HG03097 (cell line): ENCODE data around the gene MGRN1.

Experiments used
- ATAC-seq: cut with Tn5 transposase; IDR thresholded peaks from one replicate; pipeline ENCODE4 v1.9.1; 2021; ENCODE audit not compliant: unreplicated experiment, low FRiP score

Gene MGRN1

DNA sequence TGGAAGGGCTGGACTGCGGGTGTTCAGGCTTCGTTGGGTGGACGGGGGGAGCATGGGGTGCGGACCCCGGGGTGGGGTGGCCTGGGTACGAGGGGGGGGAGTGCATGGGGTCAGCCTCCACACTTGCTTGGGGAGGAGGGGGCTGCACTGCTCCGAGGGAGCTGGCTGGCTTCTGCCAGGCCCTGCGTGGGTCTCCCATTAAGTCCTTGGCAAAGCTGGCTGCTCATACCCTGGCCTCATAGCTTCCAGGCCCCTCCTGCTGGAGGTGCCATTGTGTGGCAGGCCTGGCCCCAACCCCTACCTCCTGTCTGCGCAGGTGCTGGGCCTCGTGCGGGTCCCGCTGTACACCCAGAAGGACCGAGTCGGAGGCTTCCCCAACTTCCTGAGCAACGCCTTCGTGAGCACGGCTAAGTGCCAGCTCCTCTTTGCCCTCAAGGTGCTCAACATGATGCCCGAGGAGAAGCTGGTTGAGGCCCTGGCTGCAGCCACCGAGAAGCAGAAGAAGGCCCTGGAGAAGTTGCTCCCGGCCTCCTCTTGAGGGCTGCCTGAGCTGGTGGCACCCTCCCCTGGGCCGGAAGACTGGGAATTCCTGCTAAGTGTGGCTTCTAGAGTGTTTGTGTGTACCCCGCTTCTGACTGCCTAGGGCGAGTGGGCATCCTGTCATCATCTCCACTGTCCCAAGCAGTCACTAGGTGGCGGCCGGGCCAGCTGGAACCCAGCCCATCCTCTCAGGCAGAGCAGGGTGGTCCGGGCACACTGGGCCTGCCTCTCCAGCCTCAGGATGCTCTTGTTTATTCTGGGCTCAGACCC lies 70.2 kb downstream of the MGRN1 start:
- no peak for ATAC-seq

- no peak for ATAC-seq
Observed at GRCh38 chr16:4695473-4696171, 71.0 kb downstream of the MGRN1 start.

GRCh38 chr16:4696172-4696904 lies 71.7 kb downstream of the MGRN1 start:
- no peak for ATAC-seq

DNA sequence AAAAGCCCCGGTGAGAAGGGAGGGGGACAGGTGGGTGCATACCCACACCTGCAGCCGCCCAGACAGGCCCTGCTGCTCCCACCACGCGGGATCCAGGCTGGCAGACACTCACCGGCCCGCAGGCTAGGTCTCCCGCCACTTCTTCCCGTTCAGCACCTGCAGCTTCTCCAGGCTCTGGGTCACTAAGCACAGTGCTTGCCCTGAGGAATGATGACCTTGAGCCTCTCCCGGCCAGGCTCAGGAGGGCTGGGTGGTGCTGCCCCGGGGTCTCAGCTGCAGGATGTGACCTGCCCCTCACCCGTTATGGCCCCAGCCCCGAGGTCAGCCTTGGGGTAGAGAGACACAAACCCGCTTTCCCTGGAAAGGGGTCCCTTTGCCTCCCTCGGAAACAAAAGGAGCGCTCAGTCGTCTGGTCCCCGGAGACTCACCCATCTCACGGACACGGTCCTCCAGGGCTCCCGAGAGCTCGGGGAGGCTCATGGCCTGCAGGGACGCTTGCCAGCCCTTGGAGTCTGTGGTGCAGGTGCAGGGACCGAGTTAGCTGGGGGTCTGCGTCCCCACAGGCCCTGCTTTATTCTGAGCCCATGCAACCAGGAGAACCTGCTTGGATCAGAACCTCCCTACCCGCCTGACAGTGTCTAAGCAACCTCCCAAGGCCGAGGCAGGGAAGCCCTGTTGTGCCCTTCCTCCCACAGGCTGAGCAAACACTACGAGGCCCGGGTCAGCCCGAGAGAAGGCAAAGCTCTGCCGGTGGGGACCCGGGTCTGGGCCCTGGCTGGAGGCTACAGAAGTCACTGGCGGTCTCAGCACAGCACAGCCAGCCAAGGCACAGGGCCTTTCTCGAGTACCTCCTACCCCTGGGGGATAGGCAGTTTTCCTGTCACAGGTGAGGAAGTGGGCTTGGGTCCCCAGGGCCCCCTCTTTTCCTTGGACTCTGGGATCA lies 72.5 kb downstream of the MGRN1 start:
- no peak for ATAC-seq

DNA sequence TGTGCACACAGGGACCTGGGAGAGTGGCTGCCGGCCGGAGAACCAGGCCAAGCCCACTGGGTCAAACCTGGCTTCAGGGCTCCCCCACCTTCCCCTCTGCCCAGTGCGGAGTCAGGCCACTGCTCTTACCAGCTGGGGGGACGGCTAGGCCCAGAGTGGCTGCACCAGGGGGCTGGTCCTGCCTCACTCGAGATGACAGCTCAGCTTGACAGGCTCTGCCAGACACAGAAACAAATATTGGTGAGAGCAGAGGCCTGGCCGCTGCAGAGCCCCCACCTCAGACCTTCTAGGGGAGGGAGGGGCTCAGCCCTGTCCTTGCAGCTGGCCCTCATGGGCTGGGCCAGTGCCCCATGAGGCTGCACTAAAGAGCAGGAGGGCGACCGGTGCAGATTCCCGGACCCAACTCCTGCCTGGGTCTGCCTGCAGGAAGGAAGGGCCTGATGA lies 73.2 kb downstream of the MGRN1 start:
- no peak for ATAC-seq

- no peak for ATAC-seq
Observed at GRCh38 chr16:4698321-4699045, 73.9 kb downstream of the MGRN1 start.

DNA sequence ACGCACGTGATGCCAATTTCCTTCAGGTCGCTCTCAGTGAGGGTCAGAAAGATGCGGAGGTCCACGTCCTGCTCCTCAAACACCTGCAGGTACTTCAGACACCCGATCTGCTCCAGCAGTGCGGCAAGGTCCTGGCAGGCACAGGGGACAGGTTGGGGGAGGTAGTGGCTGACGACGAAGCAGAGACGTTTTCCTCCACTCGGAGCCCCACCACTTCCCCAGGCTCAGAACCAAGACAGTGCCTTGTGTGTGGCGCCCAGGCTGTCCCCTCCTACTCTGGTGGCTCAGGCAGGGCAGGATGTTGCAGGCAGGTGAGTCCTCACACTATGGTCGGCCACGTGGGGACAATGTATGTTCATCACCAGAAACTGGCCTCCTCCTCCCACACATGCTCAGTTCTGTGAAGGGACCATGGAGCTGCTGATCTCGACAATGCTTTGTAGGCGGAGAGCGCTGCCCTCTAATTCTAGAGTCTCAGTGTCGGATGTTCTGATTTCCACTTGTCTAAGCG lies 74.5 kb downstream of the MGRN1 start:
- no peak for ATAC-seq

- no peak for ATAC-seq
Observed at GRCh38 chr16:4700380-4700996, 75.9 kb downstream of the MGRN1 start.

DNA sequence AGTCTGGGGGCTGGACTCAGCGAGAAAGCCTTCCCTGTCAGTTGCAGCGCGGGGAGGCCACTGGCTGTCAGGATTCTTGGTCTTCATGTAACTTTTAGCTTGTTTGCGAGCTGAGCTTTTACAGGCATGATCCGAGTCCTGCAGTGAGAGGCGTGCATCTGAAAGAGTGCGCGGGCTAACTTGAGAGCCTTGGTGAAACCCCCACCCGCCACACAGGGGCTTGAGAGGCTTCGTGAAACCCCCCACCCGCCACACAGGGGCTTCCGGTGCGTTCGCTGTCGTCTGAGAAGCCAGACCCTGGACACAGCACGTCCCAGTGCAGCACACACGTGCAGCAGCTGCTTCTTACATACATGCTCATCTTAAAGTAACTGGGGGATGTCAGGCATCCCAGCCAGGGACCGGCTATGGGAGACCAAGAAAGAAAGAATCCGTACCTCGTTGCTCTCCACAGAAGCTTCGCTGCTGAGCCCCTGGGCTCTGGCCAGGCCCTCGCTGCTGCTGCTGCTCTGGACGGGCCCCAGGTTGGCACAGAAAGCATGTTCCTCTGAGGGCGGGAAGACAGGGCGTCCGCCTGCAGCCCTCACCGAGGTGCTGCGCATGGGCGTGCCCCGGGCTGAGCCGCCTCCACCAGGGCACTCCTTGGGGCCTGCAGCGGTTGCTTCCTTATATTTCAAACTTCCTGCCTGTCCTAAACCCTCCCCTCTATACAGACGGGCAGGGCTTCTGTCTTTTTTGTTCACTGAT lies 76.5 kb downstream of the MGRN1 start:
- ATAC-seq = no peak

DNA sequence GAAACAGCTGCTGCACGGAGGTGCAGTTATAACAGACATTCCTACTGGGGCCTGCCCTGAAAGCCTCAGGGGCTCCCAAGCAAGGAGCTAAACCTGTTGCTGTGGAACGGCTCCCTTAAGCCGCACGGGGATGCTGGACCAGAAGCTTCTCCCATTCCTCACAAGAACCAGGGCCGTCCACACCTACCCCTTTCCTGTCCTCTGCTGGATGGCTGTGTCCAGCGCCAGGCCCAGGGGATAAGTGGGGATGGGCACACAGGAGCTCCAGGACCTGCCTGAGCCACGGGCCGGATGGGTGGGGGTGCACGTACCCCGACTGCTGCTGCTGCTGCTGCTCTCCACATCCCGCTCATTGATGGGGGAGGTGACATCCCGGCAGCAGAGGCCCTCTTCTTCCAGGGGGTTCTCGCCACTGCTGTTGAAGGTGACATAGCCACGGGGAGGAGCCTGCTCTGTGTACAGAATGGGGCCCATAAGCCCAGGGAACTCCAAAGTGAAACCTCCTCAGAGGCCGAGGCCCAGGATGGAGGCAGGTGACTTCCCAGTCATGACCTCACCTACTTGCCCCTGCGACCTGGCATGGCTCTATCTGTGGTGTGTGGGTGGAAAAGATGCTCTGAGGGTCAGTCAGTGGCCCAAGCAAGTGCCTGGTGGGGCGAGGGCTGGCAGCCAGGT lies 77.3 kb downstream of the MGRN1 start:
- no peak for ATAC-seq

GRCh38 chr16:4702466-4702808 lies 77.8 kb downstream of the MGRN1 start:
- no peak for ATAC-seq

GRCh38 chr16:4703906-4704305 lies 79.3 kb downstream of the MGRN1 start:
- ATAC-seq = no peak

DNA sequence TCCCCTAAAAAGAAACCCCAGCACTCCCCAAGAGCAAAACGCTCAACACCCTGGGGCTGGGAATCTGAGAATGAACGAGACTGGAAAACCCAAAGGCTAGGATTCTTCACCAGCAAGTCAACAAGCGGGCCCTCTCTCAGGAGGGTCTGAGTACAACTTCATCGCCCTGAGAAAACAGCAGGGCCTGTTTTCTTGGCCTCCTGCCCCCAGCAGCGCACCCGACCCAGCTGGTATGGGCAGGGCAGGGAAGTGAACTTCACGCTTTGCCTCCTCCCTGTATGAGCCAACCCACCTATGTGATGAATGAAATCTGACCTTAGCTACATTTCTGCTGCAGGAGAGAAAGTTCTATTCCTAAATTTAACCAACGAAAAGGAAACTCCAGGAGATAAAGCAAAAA lies 79.9 kb downstream of the MGRN1 start:
- no peak for ATAC-seq

GRCh38 chr16:4704913-4705312 lies 80.3 kb downstream of the MGRN1 start:
- ATAC-seq = no peak

DNA sequence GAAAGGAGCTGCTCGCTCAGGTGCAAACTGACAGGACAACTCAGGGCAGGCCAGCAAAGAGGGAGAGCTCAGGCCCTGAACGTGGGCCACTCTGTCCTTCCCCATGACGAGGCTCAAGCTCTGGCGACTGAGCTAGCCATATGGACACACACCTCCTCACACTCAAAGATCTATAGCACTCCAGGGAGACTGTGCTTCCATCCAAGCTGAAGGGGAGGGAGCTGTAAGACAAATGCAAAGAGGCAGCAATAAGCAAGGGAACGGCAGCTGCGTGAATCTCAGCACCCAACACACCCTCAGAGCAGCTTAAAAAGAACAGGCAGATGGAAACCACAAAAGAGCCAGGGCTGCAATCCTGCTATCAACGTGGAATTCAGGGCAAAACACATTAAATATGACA lies 82.2 kb downstream of the MGRN1 start:
- ATAC-seq = no peak

DNA sequence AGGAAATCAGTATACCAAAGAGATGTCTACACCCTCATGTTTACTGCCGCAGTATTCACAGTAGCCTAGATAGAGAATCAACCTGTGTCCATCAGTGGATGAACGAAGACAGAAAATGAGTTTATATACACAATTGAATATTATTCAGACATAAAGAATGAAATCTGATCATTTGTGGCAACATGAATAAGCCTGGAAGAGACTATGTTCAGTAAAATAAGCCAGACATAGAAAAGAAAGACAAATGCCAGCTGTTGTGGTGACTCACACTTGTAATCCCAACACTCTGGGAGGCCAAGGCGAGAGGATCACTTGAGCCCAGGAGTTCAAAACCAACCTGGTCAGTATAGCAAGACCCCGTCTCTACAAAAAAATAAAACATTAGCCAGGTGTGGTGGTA lies 84.9 kb downstream of the MGRN1 start:
- no peak for ATAC-seq

- no peak for ATAC-seq
Observed at GRCh38 chr16:4713663-4714501, 89.3 kb downstream of the MGRN1 start.
